SK-N-SH treated with all-trans-retinoic acid at 6 μM for 48 hours (cell line): ENCODE measurements around the gene DUSP16.

Experiments used
- ATAC-seq: fragments of 200-7000 bp; cut with Tn5 transposase; 3 replicates; pipeline ENCODE4 v1.9.1; 2020; ENCODE audit warnings: mild to moderate bottlenecking, moderate library complexity
- ARNTL ChIP-seq: fragments of 450-650 bp; formaldehyde crosslinking; IDR thresholded peaks from 2 replicates; pipeline ENCODE4 v1.5.0; 2020; ENCODE audit warnings: low read depth, mild to moderate bottlenecking, moderate library complexity, borderline replicate concordance
- BACH2 ChIP-seq: fragments of 250-450 bp; sonication (Bioruptor Pico); IDR thresholded peaks from 2 replicates; pipeline ENCODE4 v1.9.0; 2021; ENCODE audit warnings: mild to moderate bottlenecking, borderline replicate concordance
- CREB5 ChIP-seq: fragments of 250-450 bp; sonication (Bioruptor Pico); IDR thresholded peaks from 2 replicates; pipeline ENCODE4 v1.5.1; 2020; ENCODE audit warnings: low read depth, mild to moderate bottlenecking, moderate library complexity
- CSDC2 ChIP-seq: fragments of 250-450 bp; sonication (Bioruptor Pico); IDR thresholded peaks from 2 replicates; pipeline ENCODE4 v1.5.0; 2020; ENCODE audit warnings: mild to moderate bottlenecking, moderate library complexity
- CSRNP3 ChIP-seq: fragments of 250-450 bp; sonication (Bioruptor Pico); IDR thresholded peaks from 2 replicates; pipeline ENCODE4 v1.5.1; 2021; ENCODE audit warnings: mild to moderate bottlenecking, moderate library complexity
- ESRRG ChIP-seq: fragments of 250-450 bp; sonication (Bioruptor Pico); IDR thresholded peaks from 2 replicates; pipeline ENCODE4 v1.6.1; 2021; ENCODE audit warnings: mild to moderate bottlenecking
- GLIS3 ChIP-seq: fragments of 250-450 bp; sonication (Bioruptor Pico); IDR thresholded peaks from 2 replicates; pipeline ENCODE4 v1.5.0; 2020; ENCODE audit warnings: mild to moderate bottlenecking, moderate library complexity
- ISL1 ChIP-seq: fragments of 250-450 bp; sonication (Bioruptor Pico); IDR thresholded peaks from 2 replicates; pipeline ENCODE4 v2.1.2; 2022; ENCODE audit warnings: mild to moderate bottlenecking, moderate library complexity
- OSR1 ChIP-seq: fragments of 250-450 bp; sonication (Bioruptor Pico); IDR thresholded peaks from 2 replicates; pipeline ENCODE4 v1.8.0; 2022; ENCODE audit warnings: moderate library complexity, mild to moderate bottlenecking, inconsistent platforms
- POU6F1 ChIP-seq: fragments of 250-450 bp; sonication (Bioruptor Pico); IDR thresholded peaks from 2 replicates; pipeline ENCODE4 v1.8.0; 2021; ENCODE audit warnings: low read depth, mild to moderate bottlenecking, moderate library complexity, borderline replicate concordance
- RARB ChIP-seq: fragments of 250-450 bp; sonication (Bioruptor Pico); IDR thresholded peaks from 2 replicates; pipeline ENCODE4 v1.8.0; 2021; ENCODE audit warnings: mild to moderate bottlenecking, moderate library complexity
- SNAI2 ChIP-seq: fragments of 250-450 bp; sonication (Bioruptor Pico); IDR thresholded peaks from 2 replicates; pipeline ENCODE4 v1.5.0; 2020; ENCODE audit warnings: mild to moderate bottlenecking, moderate library complexity
- TCF4 ChIP-seq: fragments of 250-450 bp; sonication (Bioruptor Pico); IDR thresholded peaks from 2 replicates; pipeline ENCODE4 v1.8.0; 2021; ENCODE audit warnings: mild to moderate bottlenecking, moderate library complexity, borderline replicate concordance
- TOX ChIP-seq: fragments of 250-450 bp; sonication (Bioruptor Pico); IDR thresholded peaks from 2 replicates; pipeline ENCODE4 v1.8.0; 2021; ENCODE audit warnings: mild to moderate bottlenecking, moderate library complexity, borderline replicate concordance
- ZFP3 ChIP-seq: fragments of 250-450 bp; sonication (Bioruptor Pico); IDR thresholded peaks from 2 replicates; pipeline ENCODE4 v1.5.0; 2020; ENCODE audit warnings: mild to moderate bottlenecking, moderate library complexity
- ZFP30 ChIP-seq: fragments of 450-650 bp; formaldehyde crosslinking; IDR thresholded peaks from 2 replicates; pipeline ENCODE4 v1.5.0; 2022; ENCODE audit warnings: mild to moderate bottlenecking, moderate library complexity
- ZNF565 ChIP-seq: fragments of 450-650 bp; formaldehyde crosslinking; conservative IDR thresholded peaks from 2 replicates; pipeline ENCODE4 v1.5.0; 2020; ENCODE audit warnings: low read depth, mild to moderate bottlenecking, moderate library complexity
- ZNF70 ChIP-seq: fragments of 450-650 bp; formaldehyde crosslinking; IDR thresholded peaks from 2 replicates; pipeline ENCODE4 v1.5.0; 2020; ENCODE audit warnings: mild to moderate bottlenecking, moderate library complexity
- ZNF8 ChIP-seq: fragments of 450-650 bp; formaldehyde crosslinking; IDR thresholded peaks from 2 replicates; pipeline ENCODE4 v1.5.0; 2020; ENCODE audit warnings: mild to moderate bottlenecking, moderate library complexity
- TF ChIP-seq, protein P1 (sequence below): fragments of 250-450 bp; sonication (Bioruptor Pico); IDR thresholded peaks from 2 replicates; pipeline ENCODE4 v1.5.0; 2020; ENCODE audit warnings: mild to moderate bottlenecking, moderate library complexity

The DUSP16 gene

DNA sequence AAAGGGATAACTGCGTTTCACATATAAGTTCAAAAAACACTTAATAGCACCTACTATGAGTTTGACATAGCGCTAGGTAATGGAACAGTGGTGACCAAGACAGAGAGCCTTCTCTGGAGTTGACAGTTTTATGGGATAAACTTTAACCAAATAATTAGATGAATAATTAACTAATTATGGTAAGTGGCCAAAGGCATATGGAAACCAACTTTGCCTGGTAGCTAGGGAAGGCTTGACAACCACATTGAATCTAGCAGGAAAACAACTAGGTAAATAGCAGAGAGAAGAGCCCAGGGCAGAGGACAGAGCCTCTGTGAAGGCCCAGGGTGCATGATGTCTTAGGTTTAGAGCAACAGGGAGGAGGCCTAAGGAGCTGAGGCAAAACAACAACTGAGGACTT lies 52.1 kb downstream of the DUSP16 start:
- TF ChIP-seq CSDC2 (CRISPR knock-in tag) (no peak), ZNF565 (CRISPR knock-in tag) (no peak), TCF4 (CRISPR knock-in tag) (no peak), OSR1 (no peak), TOX (CRISPR knock-in tag) (no peak), CSRNP3 (CRISPR knock-in tag) (no peak)
- TF ChIP-seq, all 23 proteins: peak for 0
- peak; percentile 1; the same call in 1 of the 3 replicates for ATAC-seq

DNA sequence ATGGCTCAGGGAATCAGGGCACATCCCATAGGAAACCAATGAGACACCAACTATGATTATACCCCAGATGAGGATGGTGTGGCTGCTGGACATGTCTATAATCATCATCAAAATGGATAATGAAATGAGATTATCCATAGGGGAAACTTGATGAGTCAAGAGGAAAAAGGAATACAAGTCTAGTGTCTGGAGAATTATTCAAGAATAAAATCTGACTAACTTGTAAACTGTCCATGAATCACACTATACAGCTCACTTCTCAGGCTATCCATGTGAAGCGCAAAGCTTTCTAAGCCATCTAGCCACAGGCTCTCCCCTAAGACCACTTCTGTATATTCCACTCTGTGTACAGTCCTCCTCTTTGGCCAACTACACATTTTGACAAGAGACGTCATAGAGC lies 52.5 kb downstream of the DUSP16 start:
- TF ChIP-seq ISL1 (CRISPR knock-in tag) = 0 out of 2 replicates have a peak, but pooled peaks have one; percentile 26
- TF ChIP-seq GLIS3 (CRISPR knock-in tag) = no peak
- TF ChIP-seq ZNF8 (CRISPR knock-in tag) = no peak
- TF ChIP-seq ZNF70 (CRISPR knock-in tag) = no peak
- no peak for TF ChIP-seq CREB5 (CRISPR knock-in tag)
- no peak for TF ChIP-seq CSDC2 (CRISPR knock-in tag)
- TF ChIP-seq ZFP30 (CRISPR knock-in tag) = no peak
- ATAC-seq = peak; percentile 73

DNA sequence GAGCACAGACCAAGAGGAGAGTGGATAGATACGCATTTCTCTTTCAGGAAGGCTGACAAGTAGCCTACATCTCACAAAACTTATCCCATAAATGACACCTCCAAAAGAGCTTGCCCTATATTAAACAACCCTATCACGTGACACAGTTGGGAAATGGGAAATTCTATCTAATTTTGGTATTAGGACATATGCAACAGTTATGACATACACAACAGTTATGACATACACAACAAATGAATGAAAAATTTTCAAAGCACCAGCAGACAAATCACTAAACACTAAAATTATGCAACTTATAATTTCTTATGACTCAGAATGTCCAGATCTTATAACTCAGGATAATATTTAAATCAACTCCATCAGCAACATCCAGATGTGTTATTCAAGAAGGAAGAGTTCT lies 54.1 kb downstream of the DUSP16 start:
- TF ChIP-seq RARB (CRISPR knock-in tag) (no peak), BACH2 (CRISPR knock-in tag) (no peak), GLIS3 (CRISPR knock-in tag) (no peak), ZFP3 (no peak), OSR1 (no peak), ESRRG (CRISPR knock-in tag) (no peak), POU6F1 (CRISPR knock-in tag) (no peak), ZNF8 (CRISPR knock-in tag) (no peak), SNAI2 (CRISPR knock-in tag) (no peak), TCF4 (CRISPR knock-in tag) (no peak)
- TF ChIP-seq, protein P1, sequence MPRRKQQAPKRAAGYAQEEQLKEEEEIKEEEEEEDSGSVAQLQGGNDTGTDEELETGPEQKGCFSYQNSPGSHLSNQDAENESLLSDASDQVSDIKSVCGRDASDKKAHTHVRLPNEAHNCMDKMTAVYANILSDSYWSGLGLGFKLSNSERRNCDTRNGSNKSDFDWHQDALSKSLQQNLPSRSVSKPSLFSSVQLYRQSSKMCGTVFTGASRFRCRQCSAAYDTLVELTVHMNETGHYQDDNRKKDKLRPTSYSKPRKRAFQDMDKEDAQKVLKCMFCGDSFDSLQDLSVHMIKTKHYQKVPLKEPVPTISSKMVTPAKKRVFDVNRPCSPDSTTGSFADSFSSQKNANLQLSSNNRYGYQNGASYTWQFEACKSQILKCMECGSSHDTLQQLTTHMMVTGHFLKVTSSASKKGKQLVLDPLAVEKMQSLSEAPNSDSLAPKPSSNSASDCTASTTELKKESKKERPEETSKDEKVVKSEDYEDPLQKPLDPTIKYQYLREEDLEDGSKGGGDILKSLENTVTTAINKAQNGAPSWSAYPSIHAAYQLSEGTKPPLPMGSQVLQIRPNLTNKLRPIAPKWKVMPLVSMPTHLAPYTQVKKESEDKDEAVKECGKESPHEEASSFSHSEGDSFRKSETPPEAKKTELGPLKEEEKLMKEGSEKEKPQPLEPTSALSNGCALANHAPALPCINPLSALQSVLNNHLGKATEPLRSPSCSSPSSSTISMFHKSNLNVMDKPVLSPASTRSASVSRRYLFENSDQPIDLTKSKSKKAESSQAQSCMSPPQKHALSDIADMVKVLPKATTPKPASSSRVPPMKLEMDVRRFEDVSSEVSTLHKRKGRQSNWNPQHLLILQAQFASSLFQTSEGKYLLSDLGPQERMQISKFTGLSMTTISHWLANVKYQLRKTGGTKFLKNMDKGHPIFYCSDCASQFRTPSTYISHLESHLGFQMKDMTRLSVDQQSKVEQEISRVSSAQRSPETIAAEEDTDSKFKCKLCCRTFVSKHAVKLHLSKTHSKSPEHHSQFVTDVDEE (CRISPR knock-in tag) = no peak
- no peak for ATAC-seq

GRCh38 chr12:12507121-12507520 lies 55.5 kb downstream of the DUSP16 start:
- TF ChIP-seq TCF4 (CRISPR knock-in tag) (no peak), SNAI2 (CRISPR knock-in tag) (no peak), ZNF8 (CRISPR knock-in tag) (no peak), CSRNP3 (CRISPR knock-in tag) (no peak), RARB (CRISPR knock-in tag) (no peak), POU6F1 (CRISPR knock-in tag) (no peak), TOX (CRISPR knock-in tag) (no peak), ARNTL (no peak), ISL1 (CRISPR knock-in tag) (no peak), OSR1 (no peak), ZNF565 (CRISPR knock-in tag) (no peak), ZNF70 (CRISPR knock-in tag) (no peak), CSDC2 (CRISPR knock-in tag) (no peak)
- TF ChIP-seq, protein P1 (CRISPR knock-in tag) = no peak
- ATAC-seq = no peak
